Esophagus squamous epithelium (tissue), 5 donors: ENCODE data around the gene BRD9. TPM values are rescaled to one million over a fixed set of nuclear protein-coding genes. Genes with fewer than 3 reads are reported as not detected.

Source experiments
- DNase-seq: peaks from one replicate; lab custom pipeline; 2025; lab: John Stamatoyannopoulos, UW
- H3K27ac ChIP-seq, 4 donors: fragments of 200-600 bp; sonication (generic); one replicate each; pipeline ENCODE4 v1.5.1; 2016 to 2019; ENCODE audit warnings: mild to moderate bottlenecking in 1 of 4
- H3K27me3 ChIP-seq, 4 donors: fragments of 200-600 bp; sonication (generic); 1 replicate in 3 of 4; 2 replicates in 1 of 4; pipeline versions ENCODE4 v1.5.1 to v1.6.0; 2017 to 2021; ENCODE audit warnings: antibody characterized with exemption in 1 of 4
- H3K36me3 ChIP-seq, 3 donors: fragments of 200-600 bp; sonication (generic); one replicate each; pipeline ENCODE4 v1.5.1; 2016 to 2019
- H3K4me1 ChIP-seq, 3 donors: fragments of 200-600 bp; sonication (generic); one replicate each; pipeline ENCODE4 v1.5.1; 2017 to 2019
- H3K4me3 ChIP-seq, 4 donors: fragments of 200-600 bp; sonication (generic); 1 replicate in 3 of 4; 2 replicates in 1 of 4; pipeline ENCODE4 v1.5.1; 2016 to 2019; ENCODE audit warnings: mild to moderate bottlenecking in 2 of 4, moderate library complexity in 1 of 4
- H3K9me3 ChIP-seq, 3 donors: fragments of 200-600 bp; sonication (generic); one replicate each; pipeline ENCODE4 v1.5.1; 2016 to 2019
- CTCF ChIP-seq, 6 experiments: fragments of 450-650 bp in 4 of 6; fragments of 200-600 bp in 2 of 6; sonication (generic) in 2 of 6; IDR thresholded peaks; one replicate each; pipeline ENCODE4 v1.5.1; 2016 to 2019; ENCODE audit warnings: antibody characterized with exemption in 6 of 6, mild to moderate bottlenecking in 4 of 6, moderate library complexity in 4 of 6
- POLR2A ChIP-seq, 4 donors: fragments of 450-650 bp; IDR thresholded peaks; one replicate each; pipeline ENCODE4 v1.6.1; 2017; ENCODE audit warnings: antibody characterized with exemption in 4 of 4, mild to moderate bottlenecking in 4 of 4, moderate library complexity in 3 of 4
- WGBS, 2 donors: methylation state at CpG; one replicate each; pipeline ENCODE4 v1.1.5; 2018; 5-methylcytosine and 5-hydroxymethylcytosine counted together
- intact Hi-C: fragments of 100-400 bp; cut with DNase I; formaldehyde crosslinking; loops from one replicate; pipeline ENCODE4 v1.15.0; 2022
- total RNA-seq, 4 donors: library from RNA; depleted of rRNA; stranded (reverse); fragments of >200 nt; gene quantifications; one replicate each; pipeline ENCODE4 v1.1.0, GENCODE V29; 2016
- donor health status: DM: yes; HTN: yes; CAD: no.

The BRD9 gene
- total RNA-seq, 4 donors from 2014 or later = 16.1 to 35.7 (median 22.3) TPM

- DNase-seq = no peak
- Histone ChIP-seq H3K36me3 (peaks cover 0 to 28% (median 5%) of the 10 kb centered on the region in 3 donors), H3K4me3 (peak overlapping the region in 1 of 4 donors; percentile 90), H3K27ac (no peak overlapping the region), H3K9me3 (no peaks in the 10 kb centered on the region), H3K27me3 (no peaks in the 10 kb centered on the region), H3K4me1 (peaks cover 17 to 33% (median 20%) of the 10 kb centered on the region in 3 donors)
- 84% methylated on average over 7 of the region's 9 CpGs; no CpG with 5 or more reads in 1 of the 2 donors for WGBS, 2 donors
- TF ChIP-seq CTCF (IDR thresholded peaks at IDR 0.05) = no peak
- TF ChIP-seq POLR2A (IDR thresholded peaks at IDR 0.05) = no peak
- intact Hi-C loops = no loop called here
Observed at GRCh38 chr5:893711-894110, 1.1 kb upstream of the BRD9 start.

DNA sequence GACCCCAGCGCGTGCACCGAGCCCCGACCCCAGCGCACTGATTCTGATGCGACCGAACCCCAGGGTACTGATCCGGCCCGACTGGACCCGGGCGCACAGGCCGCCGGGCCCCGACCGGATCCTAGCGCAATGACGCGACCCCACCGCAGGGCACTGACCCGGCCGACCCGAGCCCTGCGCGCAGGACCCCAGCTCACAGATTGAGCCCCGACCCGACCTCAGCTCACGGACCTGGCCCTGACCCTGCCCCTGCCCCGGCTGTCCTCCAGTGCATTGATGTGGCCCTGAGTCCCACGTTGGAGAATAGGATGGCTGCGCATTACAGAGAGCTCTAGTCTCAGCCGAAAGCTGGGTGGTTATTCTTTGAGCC lies 521 bp upstream of the BRD9 start:
- TF ChIP-seq CTCF (IDR thresholded peaks at IDR 0.05) (no peak), POLR2A (IDR thresholded peaks at IDR 0.05) (no peak)
- H3K4me1 ChIP-seq = peaks cover 17 to 33% (median 20%) of the 10 kb centered on the region in 3 donors
- H3K27ac ChIP-seq = peak overlapping the region in 3 of 4 donors; percentile 77 to 97 (median 93)
- peak overlapping the region; percentile 64 to 92 (median 83) for H3K4me3 ChIP-seq
- DNase-seq = no peak
- H3K27me3 ChIP-seq = no peaks in the 10 kb centered on the region
- peaks cover 0 to 34% (median 5%) of the 10 kb centered on the region in 3 donors for H3K36me3 ChIP-seq
- no peaks in the 10 kb centered on the region for H3K9me3 ChIP-seq
- 6% methylated on average over 7 of the region's 31 CpGs; no CpG with 5 or more reads in 1 of the 2 donors for WGBS, 2 donors
- intact Hi-C loops = no loop called here

DNA sequence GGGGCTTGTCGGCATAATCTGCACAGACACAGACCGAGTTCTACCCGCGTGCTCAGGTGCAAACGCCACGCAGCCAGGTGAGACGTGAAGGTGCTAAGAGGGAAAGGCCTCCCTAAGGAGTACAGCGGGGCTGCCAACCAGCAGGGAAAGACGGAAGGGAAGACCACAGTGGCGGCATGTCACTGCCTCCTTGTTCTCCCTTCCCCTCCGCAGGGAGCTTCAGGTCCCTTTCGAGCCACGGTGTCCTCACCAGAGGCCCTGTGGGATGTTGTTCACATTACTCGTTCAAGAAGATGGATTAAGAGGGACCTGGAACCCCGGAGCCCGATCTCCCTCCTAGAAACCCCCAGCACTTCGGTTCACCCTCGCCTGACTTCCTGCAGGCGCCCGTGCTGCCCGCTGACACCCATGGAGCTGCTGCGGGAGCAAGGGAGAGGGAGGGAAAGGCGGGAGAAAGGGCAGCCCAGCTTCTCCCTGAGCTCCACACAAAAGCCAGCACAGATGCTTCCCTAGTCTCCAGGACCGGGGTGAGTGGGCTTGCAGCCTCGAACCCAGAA lies 686 bp downstream of the BRD9 start:
- Histone ChIP-seq H3K27me3 (no peaks in the 10 kb centered on the region), H3K4me3 (peak overlapping the region; percentile 64 to 92 (median 83)), H3K27ac (peak overlapping the region; percentile 77 to 97 (median 92)), H3K9me3 (no peaks in the 10 kb centered on the region), H3K4me1 (peaks cover 17 to 33% (median 20%) of the 10 kb centered on the region in 3 donors), H3K36me3 (peaks cover 0 to 46% (median 13%) of the 10 kb centered on the region in 3 donors)
- no peak for TF ChIP-seq CTCF (IDR thresholded peaks at IDR 0.05)
- TF ChIP-seq POLR2A (IDR thresholded peaks at IDR 0.05) = no peak
- no peak for DNase-seq
- intact Hi-C loops = no loop called here
- 15% methylated on average over 19 of the region's 25 CpGs; no CpG with 5 or more reads in 1 of the 2 donors for WGBS, 2 donors

- 61 to 79% methylated on average over 22 to 23 of the region's 34 CpGs for WGBS, 2 donors
- H3K27ac ChIP-seq = peak overlapping the region; percentile 77 to 97 (median 92)
Observed at GRCh38 chr5:891117-891836, 1.3 kb downstream of the BRD9 start.

More at GRCh38 chr5:891117-891836, 1.3 kb downstream of the BRD9 start:
- no peak for TF ChIP-seq CTCF (IDR thresholded peaks at IDR 0.05)
- no peak for TF ChIP-seq POLR2A (IDR thresholded peaks at IDR 0.05)
- DNase-seq = no peak
- H3K27me3 ChIP-seq = no peaks in the 10 kb centered on the region
- H3K4me3 ChIP-seq = peak overlapping the region; percentile 64 to 92 (median 83)
- intact Hi-C loops = no loop called here
- H3K4me1 ChIP-seq = peaks cover 17 to 33% (median 20%) of the 10 kb centered on the region in 3 donors
- H3K9me3 ChIP-seq = no peaks in the 10 kb centered on the region
- H3K36me3 ChIP-seq = peaks cover 0 to 52% (median 19%) of the 10 kb centered on the region in 3 donors
